WTC11 (cell line): Measurements from ENCODE around the gene MAPT. TPM values are rescaled to one million over a fixed set of nuclear protein-coding genes. Genes with fewer than 3 reads are reported as not detected.

Experiments
- ATAC-seq: fragments of 200-7000 bp; cut with Tn5 transposase; 2 replicates; pipeline ENCODE4 v1.10.0; 2021; ENCODE audit warnings: mild to moderate bottlenecking, moderate library complexity
- CTCF ChIA-PET: fragments of 300-600 bp; sonication (Branson Sonifier 250); formaldehyde crosslinking; loops from one replicate; lab custom pipeline; 2021; ENCODE audit warnings: antibody characterized with exemption; lab: Charles Lee
- POLR2A ChIA-PET: fragments of 350-600 bp; sonication (Branson Sonifier 250); formaldehyde crosslinking; loops from one replicate; lab custom pipeline; 2021; ENCODE audit warnings: antibody characterized with exemption; lab: Charles Lee
- DNase-seq: peaks from one replicate; pipeline ENCODE4 v3.0.0; 2021; ENCODE audit warnings: low spot score
- H3K27ac Mint-ChIP-seq: 2 replicates; pipeline ENCODE4 v1.8.0; 2021; ENCODE audit warnings: mixed read lengths
- H3K27me3 Mint-ChIP-seq: 2 replicates; pipeline ENCODE4 v1.8.0; 2021; ENCODE audit warnings: low read depth, mild to moderate bottlenecking, moderate library complexity, mixed read lengths
- H3K36me3 Mint-ChIP-seq: 2 replicates; pipeline ENCODE4 v1.8.0; 2021; ENCODE audit warnings: mixed read lengths
- H3K4me1 Mint-ChIP-seq: 2 replicates; pipeline ENCODE4 v1.8.0; 2022; ENCODE audit warnings: mixed read lengths
- H3K4me3 Mint-ChIP-seq: 2 replicates; pipeline ENCODE4 v1.8.0; 2021; ENCODE audit warnings: mild to moderate bottlenecking, moderate library complexity, mixed read lengths
- H3K9me3 Mint-ChIP-seq: 2 replicates; pipeline ENCODE4 v1.8.0; 2021; ENCODE audit warnings: mixed read lengths
- CREM ChIP-seq: sonication (generic); formaldehyde crosslinking; IDR thresholded peaks from 2 replicates; pipeline ENCODE4 v1.8.1; 2022; ENCODE audit warnings: mild to moderate bottlenecking, missing genetic modification reagents, moderate library complexity
- EMX1 ChIP-seq: fragments of 250-450 bp; sonication (Bioruptor Pico); IDR thresholded peaks from 2 replicates; pipeline ENCODE4 v1.8.0; 2021; ENCODE audit warnings: mild to moderate bottlenecking
- GRHL2 ChIP-seq: fragments of 250-450 bp; sonication (Bioruptor Pico); IDR thresholded peaks from 2 replicates; pipeline ENCODE4 v1.8.0; 2022; ENCODE audit warnings: mild to moderate bottlenecking, moderate library complexity; ENCODE audit not compliant: insufficient replicate concordance, severe bottlenecking
- JUN ChIP-seq: sonication (generic); formaldehyde crosslinking; IDR thresholded peaks from 2 replicates; pipeline ENCODE4 v1.8.0; 2023; ENCODE audit warnings: mild to moderate bottlenecking, missing genetic modification reagents
- MYBL2 ChIP-seq: sonication (generic); formaldehyde crosslinking; IDR thresholded peaks from 2 replicates; pipeline ENCODE4 v1.8.1; 2023; ENCODE audit warnings: mild to moderate bottlenecking, moderate library complexity, missing genetic modification reagents
- NFATC4 ChIP-seq: fragments of 250-450 bp; sonication (Bioruptor Pico); IDR thresholded peaks from 2 replicates; pipeline ENCODE4 v1.9.0; 2021; ENCODE audit warnings: mild to moderate bottlenecking
- NFYB ChIP-seq: sonication (generic); formaldehyde crosslinking; conservative IDR thresholded peaks from 2 replicates; pipeline ENCODE4 v1.8.0; 2022; ENCODE audit warnings: low read depth, missing genetic modification reagents
- SMAD3 ChIP-seq: sonication (generic); formaldehyde crosslinking; IDR thresholded peaks from 2 replicates; pipeline ENCODE4 v1.8.0; 2022; ENCODE audit warnings: missing genetic modification reagents, mild to moderate bottlenecking, borderline replicate concordance
- USF2 ChIP-seq: sonication (generic); formaldehyde crosslinking; IDR thresholded peaks from 2 replicates; pipeline ENCODE4 v1.8.1; 2023; ENCODE audit warnings: mild to moderate bottlenecking, missing genetic modification reagents, moderate library complexity
- ZNF423 ChIP-seq: fragments of 250-450 bp; sonication (Bioruptor Pico); IDR thresholded peaks from 2 replicates; pipeline ENCODE4 v2.1.2; 2022; ENCODE audit warnings: mild to moderate bottlenecking, moderate library complexity
- ZNF671 ChIP-seq: fragments of 250-450 bp; sonication (Bioruptor Pico); IDR thresholded peaks from 2 replicates; pipeline ENCODE4 v1.8.0; 2021; ENCODE audit warnings: mild to moderate bottlenecking
- total RNA-seq: library from RNA; stranded (reverse); gene quantifications from 3 replicates; pipeline ENCODE4 v1.2.3, GENCODE V29; 2021
- TF ChIP-seq, protein P1 (sequence below): fragments of 250-450 bp; sonication (Bioruptor Pico); IDR thresholded peaks from 2 replicates; pipeline ENCODE4 v1.9.0; 2021; ENCODE audit warnings: mild to moderate bottlenecking, borderline replicate concordance
- TF ChIP-seq, protein P2 (sequence below): fragments of 250-450 bp; sonication (Bioruptor Pico); IDR thresholded peaks from 2 replicates; pipeline ENCODE4 v1.9.0; 2021; ENCODE audit warnings: mild to moderate bottlenecking
- TF ChIP-seq, protein P3 (sequence below): sonication (generic); formaldehyde crosslinking; IDR thresholded peaks from 2 replicates; pipeline ENCODE4 v1.8.0; 2022; ENCODE audit warnings: mild to moderate bottlenecking, missing genetic modification reagents
- TF ChIP-seq, protein P4 (sequence below): fragments of 250-450 bp; sonication (Bioruptor Pico); IDR thresholded peaks from 2 replicates; pipeline ENCODE4 v1.9.0; 2021; ENCODE audit warnings: mild to moderate bottlenecking
- TF ChIP-seq, protein P5 (sequence below): sonication (generic); formaldehyde crosslinking; IDR thresholded peaks from 2 replicates; pipeline ENCODE4 v1.8.1; 2023; ENCODE audit warnings: mild to moderate bottlenecking, moderate library complexity, missing genetic modification reagents

Gene MAPT
- total RNA-seq, 1 experiment from 2014 or later = 2.2 TPM

DNA sequence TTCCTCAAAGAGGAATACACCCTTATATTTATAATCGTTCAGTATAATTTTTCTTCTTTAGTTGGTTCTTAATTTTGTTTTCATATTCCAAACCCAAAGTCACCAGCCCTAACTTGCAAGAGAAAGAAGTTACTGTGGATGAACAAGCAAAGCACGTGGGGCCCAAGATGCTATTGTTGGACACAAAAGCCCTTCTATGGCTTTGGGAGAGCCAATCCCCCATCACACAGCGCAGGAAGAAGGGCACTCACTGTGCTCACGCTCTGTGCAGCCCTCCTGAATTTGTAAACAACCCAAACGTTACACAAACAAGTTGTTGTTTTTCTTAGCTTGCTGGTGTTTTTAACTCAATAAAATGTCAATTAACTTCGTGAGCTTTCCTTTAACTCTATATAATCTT is 27.2 kb upstream of the MAPT start (continued):
- TF ChIP-seq, protein P1, sequence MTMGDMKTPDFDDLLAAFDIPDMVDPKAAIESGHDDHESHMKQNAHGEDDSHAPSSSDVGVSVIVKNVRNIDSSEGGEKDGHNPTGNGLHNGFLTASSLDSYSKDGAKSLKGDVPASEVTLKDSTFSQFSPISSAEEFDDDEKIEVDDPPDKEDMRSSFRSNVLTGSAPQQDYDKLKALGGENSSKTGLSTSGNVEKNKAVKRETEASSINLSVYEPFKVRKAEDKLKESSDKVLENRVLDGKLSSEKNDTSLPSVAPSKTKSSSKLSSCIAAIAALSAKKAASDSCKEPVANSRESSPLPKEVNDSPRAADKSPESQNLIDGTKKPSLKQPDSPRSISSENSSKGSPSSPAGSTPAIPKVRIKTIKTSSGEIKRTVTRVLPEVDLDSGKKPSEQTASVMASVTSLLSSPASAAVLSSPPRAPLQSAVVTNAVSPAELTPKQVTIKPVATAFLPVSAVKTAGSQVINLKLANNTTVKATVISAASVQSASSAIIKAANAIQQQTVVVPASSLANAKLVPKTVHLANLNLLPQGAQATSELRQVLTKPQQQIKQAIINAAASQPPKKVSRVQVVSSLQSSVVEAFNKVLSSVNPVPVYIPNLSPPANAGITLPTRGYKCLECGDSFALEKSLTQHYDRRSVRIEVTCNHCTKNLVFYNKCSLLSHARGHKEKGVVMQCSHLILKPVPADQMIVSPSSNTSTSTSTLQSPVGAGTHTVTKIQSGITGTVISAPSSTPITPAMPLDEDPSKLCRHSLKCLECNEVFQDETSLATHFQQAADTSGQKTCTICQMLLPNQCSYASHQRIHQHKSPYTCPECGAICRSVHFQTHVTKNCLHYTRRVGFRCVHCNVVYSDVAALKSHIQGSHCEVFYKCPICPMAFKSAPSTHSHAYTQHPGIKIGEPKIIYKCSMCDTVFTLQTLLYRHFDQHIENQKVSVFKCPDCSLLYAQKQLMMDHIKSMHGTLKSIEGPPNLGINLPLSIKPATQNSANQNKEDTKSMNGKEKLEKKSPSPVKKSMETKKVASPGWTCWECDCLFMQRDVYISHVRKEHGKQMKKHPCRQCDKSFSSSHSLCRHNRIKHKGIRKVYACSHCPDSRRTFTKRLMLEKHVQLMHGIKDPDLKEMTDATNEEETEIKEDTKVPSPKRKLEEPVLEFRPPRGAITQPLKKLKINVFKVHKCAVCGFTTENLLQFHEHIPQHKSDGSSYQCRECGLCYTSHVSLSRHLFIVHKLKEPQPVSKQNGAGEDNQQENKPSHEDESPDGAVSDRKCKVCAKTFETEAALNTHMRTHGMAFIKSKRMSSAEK (CRISPR knock-in tag) = no peak
- no peak for TF ChIP-seq NFATC4 (CRISPR knock-in tag)

GRCh38 chr17:45867702-45868101 is 26.7 kb upstream of the MAPT start:
- no peak overlapping the region for H3K27ac Mint-ChIP-seq
- H3K4me3 Mint-ChIP-seq = no peak overlapping the region
- H3K36me3 Mint-ChIP-seq = no peaks in the 10 kb centered on the region
- ChIA-PET CTCF (interaction anchor here (0.7 to 1.3 kb wide), 5 partner anchors 15 to 84 kb away, joined by 3 to 5 read pairs (median 4); partner anchors contain the start of genes CRHR1 and MAPT), POLR2A (no interaction called here)
- DNase-seq (no peak), ATAC-seq (peak; percentile 61)
- H3K27me3 Mint-ChIP-seq = peaks cover 4% of the 10 kb centered on the region
- peaks cover 30% of the 10 kb centered on the region for H3K4me1 Mint-ChIP-seq
- TF ChIP-seq, protein P1 (CRISPR knock-in tag) = 0 out of 2 replicates have a peak, but pooled peaks have one; percentile 47
- TF ChIP-seq, protein P2, sequence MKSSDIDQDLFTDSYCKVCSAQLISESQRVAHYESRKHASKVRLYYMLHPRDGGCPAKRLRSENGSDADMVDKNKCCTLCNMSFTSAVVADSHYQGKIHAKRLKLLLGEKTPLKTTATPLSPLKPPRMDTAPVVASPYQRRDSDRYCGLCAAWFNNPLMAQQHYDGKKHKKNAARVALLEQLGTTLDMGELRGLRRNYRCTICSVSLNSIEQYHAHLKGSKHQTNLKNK (CRISPR knock-in tag) = no peak
- TF ChIP-seq JUN (CRISPR knock-in tag) = no peak
- TF ChIP-seq, protein P3, sequence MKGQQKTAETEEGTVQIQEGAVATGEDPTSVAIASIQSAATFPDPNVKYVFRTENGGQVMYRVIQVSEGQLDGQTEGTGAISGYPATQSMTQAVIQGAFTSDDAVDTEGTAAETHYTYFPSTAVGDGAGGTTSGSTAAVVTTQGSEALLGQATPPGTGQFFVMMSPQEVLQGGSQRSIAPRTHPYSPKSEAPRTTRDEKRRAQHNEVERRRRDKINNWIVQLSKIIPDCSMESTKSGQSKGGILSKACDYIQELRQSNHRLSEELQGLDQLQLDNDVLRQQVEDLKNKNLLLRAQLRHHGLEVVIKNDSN (CRISPR knock-in tag) = peak; percentile 75
- TF ChIP-seq GRHL2 (CRISPR knock-in tag) = no peak
- TF ChIP-seq SMAD3 (CRISPR knock-in tag) = no peak
- peak; percentile 87 for TF ChIP-seq USF2
- no peak for TF ChIP-seq ZNF671 (CRISPR knock-in tag)
- TF ChIP-seq, protein P4, sequence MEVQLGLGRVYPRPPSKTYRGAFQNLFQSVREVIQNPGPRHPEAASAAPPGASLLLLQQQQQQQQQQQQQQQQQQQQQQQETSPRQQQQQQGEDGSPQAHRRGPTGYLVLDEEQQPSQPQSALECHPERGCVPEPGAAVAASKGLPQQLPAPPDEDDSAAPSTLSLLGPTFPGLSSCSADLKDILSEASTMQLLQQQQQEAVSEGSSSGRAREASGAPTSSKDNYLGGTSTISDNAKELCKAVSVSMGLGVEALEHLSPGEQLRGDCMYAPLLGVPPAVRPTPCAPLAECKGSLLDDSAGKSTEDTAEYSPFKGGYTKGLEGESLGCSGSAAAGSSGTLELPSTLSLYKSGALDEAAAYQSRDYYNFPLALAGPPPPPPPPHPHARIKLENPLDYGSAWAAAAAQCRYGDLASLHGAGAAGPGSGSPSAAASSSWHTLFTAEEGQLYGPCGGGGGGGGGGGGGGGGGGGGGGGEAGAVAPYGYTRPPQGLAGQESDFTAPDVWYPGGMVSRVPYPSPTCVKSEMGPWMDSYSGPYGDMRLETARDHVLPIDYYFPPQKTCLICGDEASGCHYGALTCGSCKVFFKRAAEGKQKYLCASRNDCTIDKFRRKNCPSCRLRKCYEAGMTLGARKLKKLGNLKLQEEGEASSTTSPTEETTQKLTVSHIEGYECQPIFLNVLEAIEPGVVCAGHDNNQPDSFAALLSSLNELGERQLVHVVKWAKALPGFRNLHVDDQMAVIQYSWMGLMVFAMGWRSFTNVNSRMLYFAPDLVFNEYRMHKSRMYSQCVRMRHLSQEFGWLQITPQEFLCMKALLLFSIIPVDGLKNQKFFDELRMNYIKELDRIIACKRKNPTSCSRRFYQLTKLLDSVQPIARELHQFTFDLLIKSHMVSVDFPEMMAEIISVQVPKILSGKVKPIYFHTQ = no peak
- TF ChIP-seq NFYB (CRISPR knock-in tag) = peak; percentile 41; the same call in 1 of the 2 replicates
- TF ChIP-seq, protein P5, sequence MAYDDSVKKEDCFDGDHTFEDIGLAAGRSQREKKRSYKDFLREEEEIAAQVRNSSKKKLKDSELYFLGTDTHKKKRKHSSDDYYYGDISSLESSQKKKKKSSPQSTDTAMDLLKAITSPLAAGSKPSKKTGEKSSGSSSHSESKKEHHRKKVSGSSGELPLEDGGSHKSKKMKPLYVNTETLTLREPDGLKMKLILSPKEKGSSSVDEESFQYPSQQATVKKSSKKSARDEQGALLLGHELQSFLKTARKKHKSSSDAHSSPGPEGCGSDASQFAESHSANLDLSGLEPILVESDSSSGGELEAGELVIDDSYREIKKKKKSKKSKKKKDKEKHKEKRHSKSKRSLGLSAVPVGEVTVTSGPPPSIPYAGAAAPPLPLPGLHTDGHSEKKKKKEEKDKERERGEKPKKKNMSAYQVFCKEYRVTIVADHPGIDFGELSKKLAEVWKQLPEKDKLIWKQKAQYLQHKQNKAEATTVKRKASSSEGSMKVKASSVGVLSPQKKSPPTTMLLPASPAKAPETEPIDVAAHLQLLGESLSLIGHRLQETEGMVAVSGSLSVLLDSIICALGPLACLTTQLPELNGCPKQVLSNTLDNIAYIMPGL (CRISPR knock-in tag) = no peak
- TF ChIP-seq CREM (CRISPR knock-in tag) = no peak
- TF ChIP-seq MYBL2 (CRISPR knock-in tag) = no peak
- TF ChIP-seq ZNF423 (CRISPR knock-in tag) = no peak
- no peak for TF ChIP-seq EMX1 (CRISPR knock-in tag)
- peaks cover 14% of the 10 kb centered on the region for H3K9me3 Mint-ChIP-seq
